Measurements from ENCODE around the gene OPALIN.

- TF ChIP-seq MAX (IDR thresholded peaks at IDR 0.05; ENCODE audit: low read depth) (no peak), RAD21 (IDR thresholded peaks at IDR 0.05; ENCODE audit: low read length) (no peak), NRF1 (IDR thresholded peaks at IDR 0.05; ENCODE audit: low read depth, low read length) (no peak), CTCF (IDR thresholded peaks at IDR 0.05) (no peak), EP300 (IDR thresholded peaks at IDR 0.05; ENCODE audit: borderline replicate concordance in 1 of 2, low read depth in 1 of 2, low read length in 1 of 2) (no peak), USF1 (IDR thresholded peaks at IDR 0.05; ENCODE audit: borderline replicate concordance, low read depth) (no peak), TCF12 (IDR thresholded peaks at IDR 0.05) (no peak), JUND (IDR thresholded peaks at IDR 0.05) (no peak)
Measured at GRCh38 chr10:96384506-96384905, 25.7 kb upstream of the OPALIN start.
